CD4-positive, alpha-beta T cell (primary cell): ENCODE measurements around the gene IL5. TPM values are rescaled to one million over a fixed set of nuclear protein-coding genes. Genes with fewer than 3 reads are reported as not detected.
"Not testable (repeated sequence)": the region's sequence is repeated elsewhere in the genome, so short reads cannot be mapped to it uniquely, and the experiment has no call there.

Source experiments
- ATAC-seq: fragments of 200-7000 bp; cut with Tn5 transposase; one replicate; pipeline ENCODE4 v1.10.0; 2022; ENCODE audit warnings: mild to moderate bottlenecking; ENCODE audit not compliant: poor library complexity
- CTCF ChIA-PET: fragments of 350-600 bp; sonication (Branson Sonifier 250); formaldehyde crosslinking; loops from one replicate; lab custom pipeline; 2021; ENCODE audit warnings: antibody characterized with exemption, inconsistent platforms; lab: Charles Lee
- POLR2A ChIA-PET: fragments of 350-600 bp; sonication (Branson Sonifier 250); formaldehyde crosslinking; loops from one replicate; lab custom pipeline; 2021; ENCODE audit warnings: antibody characterized with exemption, inconsistent platforms; lab: Charles Lee
- DNase-seq, 14 experiments: peaks; one replicate each; pipeline ENCODE4 v3.0.0-alpha.2; 2013 to 2020; ENCODE audit warnings: mixed read lengths in 2 of 14
- H3K27ac ChIP-seq, 2 donors: one replicate each; pipeline versions ENCODE4 v1.5.1 to v1.7.0; 2013; ENCODE audit warnings: low read length in 2 of 2, low read depth in 1 of 2, mild to moderate bottlenecking in 1 of 2
- H3K27me3 ChIP-seq, 2 experiments: 1 replicate in 1 of 2; 2 replicates in 1 of 2; pipeline versions ENCODE4 v1.6.1 to v1.7.0; 2013; ENCODE audit warnings: low read length in 2 of 2, control low read depth in 1 of 2, mild to moderate bottlenecking in 1 of 2, moderate library complexity in 1 of 2; ENCODE audit not compliant: insufficient read depth in 2 of 2, control insufficient read depth in 1 of 2
- H3K36me3 ChIP-seq: one replicate; pipeline ENCODE4 v1.6.1; 2013; ENCODE audit warnings: low read length, control low read depth; ENCODE audit not compliant: insufficient read depth
- H3K4me1 ChIP-seq: one replicate; pipeline ENCODE4 v1.6.1; 2013; ENCODE audit warnings: low read length, control low read depth; ENCODE audit not compliant: insufficient read depth
- H3K4me3 ChIP-seq: one replicate; pipeline ENCODE4 v1.5.1; 2013; ENCODE audit warnings: mild to moderate bottlenecking, low read length, moderate library complexity
- H3K9me3 ChIP-seq, 2 experiments: 1 replicate in 1 of 2; 2 replicates in 1 of 2; pipeline versions ENCODE4 v1.6.1 to v1.7.0; 2013; ENCODE audit warnings: low read length in 2 of 2, mild to moderate bottlenecking in 2 of 2, control low read depth in 1 of 2, moderate library complexity in 1 of 2; ENCODE audit not compliant: control insufficient read depth in 1 of 2, insufficient read depth in 1 of 2
- H3K27ac Mint-ChIP-seq: one replicate; pipeline ENCODE4 v1.8.0; 2020; ENCODE audit warnings: mixed read lengths
- H3K27me3 Mint-ChIP-seq: one replicate; pipeline ENCODE4 v1.8.0; 2021; ENCODE audit warnings: mixed read lengths
- H3K36me3 Mint-ChIP-seq: one replicate; pipeline ENCODE4 v1.8.0; 2021; ENCODE audit warnings: low read depth, mixed read lengths
- H3K4me1 Mint-ChIP-seq: one replicate; pipeline ENCODE4 v1.8.0; 2021; ENCODE audit warnings: low read depth, mixed read lengths
- H3K4me3 Mint-ChIP-seq: one replicate; pipeline ENCODE4 v1.8.0; 2020; ENCODE audit warnings: mild to moderate bottlenecking, mixed read lengths
- H3K9me3 Mint-ChIP-seq: one replicate; pipeline ENCODE4 v1.8.0; 2020; ENCODE audit warnings: mixed read lengths
- CTCF ChIP-seq: fragments of 200-600 bp; IDR thresholded peaks from one replicate; pipeline ENCODE4 v1.8.0; 2022; ENCODE audit warnings: antibody characterized with exemption, mild to moderate bottlenecking
- intact Hi-C, 2 experiments: fragments of 100-400 bp; cut with DNase I in 1 of 2; cut with micrococcal nuclease in 1 of 2; formaldehyde crosslinking; loops; one replicate each; pipeline versions ENCODE4 v1.15.1 to v1.9.0; 2023 to 2025; cut with DNase I, micrococcal nuclease
- total RNA-seq, 174 experiments: library from RNA in 2 of 174; stranded (reverse) in 2 of 174; gene quantifications; one replicate each; pipeline ENCODE4 v1.2.3 and lab custom pipeline; 2021 to 2026

Gene IL5
- total RNA-seq, 2 experiments from 2014 or later: not detected

GRCh38 chr5:132526290-132526973 is 16.9 kb downstream of the IL5 start:
- peaks cover 8% of the 10 kb centered on the region for H3K4me1 Mint-ChIP-seq

GRCh38 chr5:132525299-132525724 is 18.0 kb downstream of the IL5 start:
- Histone ChIP-seq H3K9me3 (no peaks in the 10 kb centered on the region), H3K36me3 (no peaks in the 10 kb centered on the region), H3K27ac (no peak overlapping the region), H3K4me1 (peaks cover 15% of the 10 kb centered on the region), H3K27me3 (no peaks in the 10 kb centered on the region), H3K4me3 (no peak overlapping the region)
- ATAC-seq (no peak), DNase-seq (no peak)
- Mint-ChIP-seq H3K27me3 (no peaks in the 10 kb centered on the region), H3K36me3 (no peaks in the 10 kb centered on the region), H3K4me3 (no peak overlapping the region), H3K27ac (no peak overlapping the region), H3K4me1 (peaks cover 8% of the 10 kb centered on the region), H3K9me3 (no peaks in the 10 kb centered on the region)
- ChIA-PET POLR2A (no interaction called here), CTCF (no interaction called here)
- TF ChIP-seq CTCF: no peak
- intact Hi-C loops: loop anchor here (5.0 to 10.0 kb wide), 2 partner anchors 89 to 187 kb away; no protein-coding TSS in a partner anchor

More at GRCh38 chr5:132526290-132526973, 16.9 kb downstream of the IL5 start:
- ATAC-seq (peak; percentile 75), DNase-seq (peak in 8 of 14 experiments; percentile 2 to 72 (median 36))
- TF ChIP-seq CTCF: peak; percentile 98
- Histone ChIP-seq H3K9me3 (no peaks in the 10 kb centered on the region), H3K27me3 (peaks cover 0 to under 1% of the 10 kb centered on the region in 2 experiments), H3K27ac (no peak overlapping the region), H3K4me3 (no peak overlapping the region), H3K36me3 (no peaks in the 10 kb centered on the region), H3K4me1 (peaks cover 15% of the 10 kb centered on the region)
- H3K9me3 Mint-ChIP-seq: no peaks in the 10 kb centered on the region
- H3K27ac Mint-ChIP-seq: no peak overlapping the region
- H3K27me3 Mint-ChIP-seq: no peaks in the 10 kb centered on the region
- no peaks in the 10 kb centered on the region for H3K36me3 Mint-ChIP-seq
- CTCF ChIA-PET: interaction anchor here (0.6 to 1.1 kb wide), 13 partner anchors 12 to 293 kb away, joined by 3 to 6 read pairs (median 3); partner anchors contain the start of gene RAD50
- H3K4me3 Mint-ChIP-seq: no peak overlapping the region
- POLR2A ChIA-PET: interaction anchor here (2.1 kb wide), 1 partner anchor 30 kb away, joined by 6 read pairs; the partner anchor contains the start of gene RAD50
- intact Hi-C loops: loop anchor here (1.0 to 10.0 kb wide), 4 partner anchors 88 to 294 kb away; no protein-coding TSS in a partner anchor

GRCh38 chr5:132524877-132525276 is 18.4 kb downstream of the IL5 start:
- H3K27me3 ChIP-seq, H3K27ac ChIP-seq, H3K4me3 ChIP-seq, H3K9me3 Mint-ChIP-seq, H3K4me3 Mint-ChIP-seq, H3K4me1 Mint-ChIP-seq, POLR2A ChIA-PET, H3K27ac Mint-ChIP-seq, H3K27me3 Mint-ChIP-seq, H3K36me3 ChIP-seq, CTCF ChIA-PET, H3K9me3 ChIP-seq, ATAC-seq, H3K36me3 Mint-ChIP-seq, DNase-seq: not testable (repeated sequence)
- peaks cover 15% of the 10 kb centered on the region for H3K4me1 ChIP-seq
- intact Hi-C loops: loop anchor here (5.0 to 10.0 kb wide), 2 partner anchors 90 to 187 kb away; no protein-coding TSS in a partner anchor

- H3K4me1 Mint-ChIP-seq, H3K27ac Mint-ChIP-seq, POLR2A ChIA-PET: not testable (repeated sequence)
Observed at GRCh38 chr5:132522067-132522466, 21.3 kb downstream of the IL5 start.

GRCh38 chr5:132513618-132514336 is 29.5 kb downstream of the IL5 start:
- H3K27me3 ChIP-seq, H3K36me3 ChIP-seq, CTCF ChIA-PET, H3K9me3 Mint-ChIP-seq, POLR2A ChIA-PET, H3K4me1 Mint-ChIP-seq, ATAC-seq, H3K4me3 ChIP-seq, H3K4me1 ChIP-seq, DNase-seq, H3K4me3 Mint-ChIP-seq, H3K27ac Mint-ChIP-seq, intact Hi-C loops, H3K9me3 ChIP-seq, H3K27ac ChIP-seq, H3K36me3 Mint-ChIP-seq: not testable (repeated sequence)
- H3K27me3 Mint-ChIP-seq: peaks cover 25% of the 10 kb centered on the region

More at GRCh38 chr5:132522067-132522466, 21.3 kb downstream of the IL5 start:
- H3K4me3 ChIP-seq, H3K36me3 Mint-ChIP-seq, H3K27me3 Mint-ChIP-seq, H3K27me3 ChIP-seq, H3K27ac ChIP-seq, DNase-seq, ATAC-seq, H3K9me3 ChIP-seq, H3K36me3 ChIP-seq, H3K9me3 Mint-ChIP-seq, H3K4me3 Mint-ChIP-seq, H3K4me1 ChIP-seq: not testable (repeated sequence)
- intact Hi-C loops: loop anchor here in 1 of 2 experiments (10.0 kb wide), 1 partner anchor 93 kb away; no protein-coding TSS in a partner anchor
- CTCF ChIA-PET: interaction anchor here (0.7 kb wide), 1 partner anchor 298 kb away, joined by 4 read pairs; no protein-coding TSS in a partner anchor
